Activated CD4-positive, CD25-positive, alpha-beta regulatory T cell treated with anti-CD3 and anti-CD28 coated beads, Interleukin-2, amount 50 U/mL, for 16 hours (primary cell): ENCODE results near the gene CFAP210.
"Not testable (repeated sequence)": the region's sequence is repeated elsewhere in the genome, so short reads cannot be mapped to it uniquely, and the experiment has no call there.

ENCODE experiments used
- DNase-seq: peaks from one replicate; pipeline ENCODE4 v3.0.0-alpha.2; 2020; ENCODE audit warnings: low read depth, low spot score

The CFAP210 gene

GRCh38 chr2:169713331-169713730 lies 19.1 kb upstream of the CFAP210 start:
- no peak for DNase-seq

GRCh38 chr2:169712791-169713227 lies 18.6 kb upstream of the CFAP210 start:
- DNase-seq: no peak

GRCh38 chr2:169711751-169712509 lies 17.7 kb upstream of the CFAP210 start:
- no peak for DNase-seq

- DNase-seq: no peak
Observed at GRCh38 chr2:169709981-169710380, 15.8 kb upstream of the CFAP210 start.

- no peak for DNase-seq
Observed at GRCh38 chr2:169709331-169709730, 15.1 kb upstream of the CFAP210 start.

- no peak for DNase-seq
Observed at GRCh38 chr2:169707626-169708025, 13.4 kb upstream of the CFAP210 start.

GRCh38 chr2:169705927-169706326 lies 11.7 kb upstream of the CFAP210 start:
- DNase-seq: no peak

- DNase-seq: no peak
Observed at GRCh38 chr2:169704160-169704708, 10.0 kb upstream of the CFAP210 start.

GRCh38 chr2:169702996-169703395 lies 8.8 kb upstream of the CFAP210 start:
- no peak for DNase-seq

- DNase-seq: not testable (repeated sequence)
Observed at GRCh38 chr2:169699173-169699572, 5.0 kb upstream of the CFAP210 start.

GRCh38 chr2:169696381-169696780 lies 2.2 kb upstream of the CFAP210 start:
- no peak for DNase-seq

- no peak for DNase-seq
Observed at GRCh38 chr2:169694894-169695260, 672 bp upstream of the CFAP210 start.

GRCh38 chr2:169693360-169693759 lies 845 bp downstream of the CFAP210 start:
- no peak for DNase-seq

GRCh38 chr2:169692718-169693117 lies 1.5 kb downstream of the CFAP210 start:
- DNase-seq: no peak

GRCh38 chr2:169690958-169691357 lies 3.2 kb downstream of the CFAP210 start:
- DNase-seq: no peak

GRCh38 chr2:169687943-169688342 lies 6.3 kb downstream of the CFAP210 start:
- not testable (repeated sequence) for DNase-seq

GRCh38 chr2:169686825-169687224 lies 7.4 kb downstream of the CFAP210 start:
- DNase-seq: not testable (repeated sequence)

GRCh38 chr2:169684712-169685111 lies 9.5 kb downstream of the CFAP210 start:
- DNase-seq: not testable (repeated sequence)

- no peak for DNase-seq
Observed at GRCh38 chr2:169684135-169684565, 10.1 kb downstream of the CFAP210 start.

- DNase-seq: no peak
Observed at GRCh38 chr2:169683425-169684134, 10.6 kb downstream of the CFAP210 start.

- no peak for DNase-seq
Observed at GRCh38 chr2:169683054-169683424, 11.2 kb downstream of the CFAP210 start.

GRCh38 chr2:169676850-169677249 lies 17.4 kb downstream of the CFAP210 start:
- DNase-seq: no peak

GRCh38 chr2:169676357-169676756 lies 17.8 kb downstream of the CFAP210 start:
- DNase-seq: no peak
